ENCODE results near the gene OR51I1. TPM values are rescaled to one million over a fixed set of nuclear protein-coding genes. Genes with fewer than 3 reads are reported as not detected.

The OR51I1 gene
- total RNA-seq, 1 experiment from 2014 or later: not detected

DNA sequence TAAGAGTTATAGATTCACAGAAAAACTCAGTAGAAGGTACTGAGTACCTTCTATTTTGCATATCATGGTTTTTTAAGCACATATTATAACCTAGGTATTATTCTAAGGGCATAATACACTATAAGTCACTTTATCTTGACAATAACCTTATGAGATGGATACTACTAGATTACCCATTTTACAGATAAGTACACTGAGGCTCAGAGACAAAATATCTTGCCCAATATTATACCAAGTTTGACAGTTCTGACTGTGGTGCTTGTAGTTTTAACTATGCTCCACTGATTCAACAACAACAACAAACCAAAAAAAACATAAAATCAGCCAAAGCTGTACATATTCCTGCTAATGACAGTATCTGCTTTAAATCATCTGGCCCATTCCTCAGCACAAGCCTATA, 47.2 kb downstream of the OR51I1 start:
- no peak for DNase-seq (ENCODE audit: low read depth)
- in situ Hi-C loops (cut with HindIII; ENCODE audit: low pct_unique_long_range_greater_than_20kb, low sequenced_read_pairs): no loop called here

Other genes starting within 250 kb of the OR51I1 start
- gene OR51V1, start 240.8 kb downstream of the OR51I1 start, total RNA-seq (2014; rRNA removed; shearing (Covaris generic); ENCODE audit: low replicate concordance): not detected in 2 replicates
- not detected in 2 replicates for gene HBB, start 214.4 kb downstream of the OR51I1 start, total RNA-seq (2014; rRNA removed; shearing (Covaris generic); ENCODE audit: low replicate concordance)
- not detected in 2 replicates for gene HBD, start 207.0 kb downstream of the OR51I1 start, total RNA-seq (2014; rRNA removed; shearing (Covaris generic); ENCODE audit: low replicate concordance)
- not detected in 2 replicates for gene HBG1, start 191.7 kb downstream of the OR51I1 start, total RNA-seq (2014; rRNA removed; shearing (Covaris generic); ENCODE audit: low replicate concordance)
- gene HBG2, start 186.7 kb downstream of the OR51I1 start, total RNA-seq (2014; rRNA removed; shearing (Covaris generic); ENCODE audit: low replicate concordance): not detected in 2 replicates
- gene HBE1, start 171.6 kb downstream of the OR51I1 start, total RNA-seq (2014; rRNA removed; shearing (Covaris generic); ENCODE audit: low replicate concordance): not detected in 2 replicates
- gene OR51B4, start 139.6 kb downstream of the OR51I1 start, total RNA-seq (2014; rRNA removed; shearing (Covaris generic); ENCODE audit: low replicate concordance): not detected in 2 replicates
- gene OR51B2, start 117.2 kb downstream of the OR51I1 start, total RNA-seq (2014; rRNA removed; shearing (Covaris generic); ENCODE audit: low replicate concordance): not detected in 2 replicates
- gene OR51B5, start 98.0 kb downstream of the OR51I1 start, total RNA-seq (2014; rRNA removed; shearing (Covaris generic); ENCODE audit: low replicate concordance): not detected in 2 replicates
- gene OR51B6, start 90.0 kb downstream of the OR51I1 start, total RNA-seq (2014; rRNA removed; shearing (Covaris generic); ENCODE audit: low replicate concordance): not detected in 2 replicates
- not detected in 2 replicates for gene OR51M1, start 57.7 kb downstream of the OR51I1 start, total RNA-seq (2014; rRNA removed; shearing (Covaris generic); ENCODE audit: low replicate concordance)
- gene OR51Q1, start 19.4 kb downstream of the OR51I1 start, total RNA-seq (2014; rRNA removed; shearing (Covaris generic); ENCODE audit: low replicate concordance): not detected in 2 replicates
- not detected in 2 replicates for gene OR51I2, start 7.8 kb upstream of the OR51I1 start, total RNA-seq (2014; rRNA removed; shearing (Covaris generic); ENCODE audit: low replicate concordance)
- not detected in 2 replicates for gene OR52D1, start 47.2 kb upstream of the OR51I1 start, total RNA-seq (2014; rRNA removed; shearing (Covaris generic); ENCODE audit: low replicate concordance)
- gene UBQLN3, start 68.4 kb upstream of the OR51I1 start, total RNA-seq (2014; rRNA removed; shearing (Covaris generic); ENCODE audit: low replicate concordance): not detected in 2 replicates
- 0.14 TPM in 1 of 2 replicates, not detected in the other for gene UBQLNL, start 75.2 kb upstream of the OR51I1 start, total RNA-seq (2014; rRNA removed; shearing (Covaris generic); ENCODE audit: low replicate concordance)
- gene OR52H1, start 107.0 kb upstream of the OR51I1 start, total RNA-seq (2014; rRNA removed; shearing (Covaris generic); ENCODE audit: low replicate concordance): not detected in 2 replicates
- not detected in 2 replicates for gene OR52B6, start 139.4 kb upstream of the OR51I1 start, total RNA-seq (2014; rRNA removed; shearing (Covaris generic); ENCODE audit: low replicate concordance)
- gene TRIM6, start 155.1 kb upstream of the OR51I1 start, total RNA-seq (2014; rRNA removed; shearing (Covaris generic); ENCODE audit: low replicate concordance): 11.1 and 12.0 TPM in 2 replicates
- 8.1 and 15.3 TPM in 2 replicates for gene TRIM34, start 183.5 kb upstream of the OR51I1 start, total RNA-seq (2014; rRNA removed; shearing (Covaris generic); ENCODE audit: low replicate concordance)
- 7.4 and 9.5 TPM in 2 replicates for gene TRIM5, start 243.6 kb upstream of the OR51I1 start, total RNA-seq (2014; rRNA removed; shearing (Covaris generic); ENCODE audit: low replicate concordance)
- 7.4 TPM in 1 of 2 replicates, not detected in the other for gene TRIM22, start 248.3 kb upstream of the OR51I1 start, total RNA-seq (2014; rRNA removed; shearing (Covaris generic); ENCODE audit: low replicate concordance)

Data from Caki2 (cell line).